DND-41 (cell line): Measurements from ENCODE around the gene FHIT.

Experiments
- ATAC-seq: fragments of 200-7000 bp; cut with Tn5 transposase; 3 replicates; pipeline ENCODE4 v1.9.1; 2021; ENCODE audit warnings: low read depth; ENCODE audit not compliant: insufficient read depth
- DNase-seq: peaks from one replicate; pipeline ENCODE4 v3.0.0-alpha.2; 2020
- H2AFZ ChIP-seq: 2 replicates; pipeline ENCODE4 v1.6.0; 2012; ENCODE audit warnings: low read depth, low read length
- H3K27ac ChIP-seq: 2 replicates; pipeline ENCODE4 v1.5.1; 2012; ENCODE audit warnings: low read length, inconsistent platforms
- H3K27me3 ChIP-seq: fragments of 200-600 bp; sonication (generic); 2 replicates; pipeline ENCODE4 v1.6.0; 2012; ENCODE audit warnings: low read length, mild to moderate bottlenecking, inconsistent platforms; ENCODE audit not compliant: insufficient read depth, poor library complexity
- H3K36me3 ChIP-seq: 2 replicates; pipeline ENCODE4 v1.5.1; 2012; ENCODE audit warnings: low read length, inconsistent platforms; ENCODE audit not compliant: insufficient read depth
- H3K4me1 ChIP-seq: 2 replicates; pipeline ENCODE4 v1.5.1; 2012; ENCODE audit warnings: mild to moderate bottlenecking, low read length; ENCODE audit not compliant: insufficient read depth
- H3K4me2 ChIP-seq: 2 replicates; pipeline ENCODE4 v1.6.0; 2012; ENCODE audit warnings: mild to moderate bottlenecking, moderate library complexity, low read length, inconsistent platforms; ENCODE audit not compliant: insufficient read depth
- H3K4me3 ChIP-seq, 2 experiments: fragments of 200-600 bp in 1 of 2; shearing (Covaris generic) in 1 of 2; 2 replicates each; pipeline ENCODE4 v1.5.1; 2012 to 2016; ENCODE audit warnings: inconsistent platforms in 2 of 2, low read length in 2 of 2, mild to moderate bottlenecking in 2 of 2, low read depth in 1 of 2, moderate library complexity in 1 of 2
- H3K79me2 ChIP-seq: 2 replicates; pipeline ENCODE4 v1.6.0; 2012; ENCODE audit warnings: low read length, inconsistent platforms; ENCODE audit not compliant: insufficient read depth
- H3K9ac ChIP-seq: 2 replicates; pipeline ENCODE4 v1.6.0; 2012; ENCODE audit warnings: low read depth, mild to moderate bottlenecking, inconsistent platforms, low read length, moderate library complexity
- H3K9me3 ChIP-seq: 2 replicates; pipeline ENCODE4 v1.5.1; 2012; ENCODE audit warnings: low read length, moderate library complexity, mild to moderate bottlenecking, inconsistent platforms; ENCODE audit not compliant: insufficient read depth, severe bottlenecking
- H4K20me1 ChIP-seq: 2 replicates; pipeline ENCODE4 v1.6.0; 2012; ENCODE audit warnings: low read length; ENCODE audit not compliant: insufficient read depth
- EZH2 ChIP-seq: IDR thresholded peaks from 3 replicates; pipeline ENCODE4 v1.6.1; 2012; ENCODE audit warnings: borderline replicate concordance, low read depth, mild to moderate bottlenecking, moderate library complexity, low read length, inconsistent platforms; ENCODE audit not compliant: severe bottlenecking
- TF ChIP-seq, protein P1 (sequence below): IDR thresholded peaks from 2 replicates; pipeline ENCODE4 v1.5.1; 2012; ENCODE audit warnings: borderline replicate concordance, low read length, moderate library complexity, mild to moderate bottlenecking; ENCODE audit not compliant: poor library complexity, severe bottlenecking; ENCODE audit errors: extremely low read depth

The FHIT gene

DNA sequence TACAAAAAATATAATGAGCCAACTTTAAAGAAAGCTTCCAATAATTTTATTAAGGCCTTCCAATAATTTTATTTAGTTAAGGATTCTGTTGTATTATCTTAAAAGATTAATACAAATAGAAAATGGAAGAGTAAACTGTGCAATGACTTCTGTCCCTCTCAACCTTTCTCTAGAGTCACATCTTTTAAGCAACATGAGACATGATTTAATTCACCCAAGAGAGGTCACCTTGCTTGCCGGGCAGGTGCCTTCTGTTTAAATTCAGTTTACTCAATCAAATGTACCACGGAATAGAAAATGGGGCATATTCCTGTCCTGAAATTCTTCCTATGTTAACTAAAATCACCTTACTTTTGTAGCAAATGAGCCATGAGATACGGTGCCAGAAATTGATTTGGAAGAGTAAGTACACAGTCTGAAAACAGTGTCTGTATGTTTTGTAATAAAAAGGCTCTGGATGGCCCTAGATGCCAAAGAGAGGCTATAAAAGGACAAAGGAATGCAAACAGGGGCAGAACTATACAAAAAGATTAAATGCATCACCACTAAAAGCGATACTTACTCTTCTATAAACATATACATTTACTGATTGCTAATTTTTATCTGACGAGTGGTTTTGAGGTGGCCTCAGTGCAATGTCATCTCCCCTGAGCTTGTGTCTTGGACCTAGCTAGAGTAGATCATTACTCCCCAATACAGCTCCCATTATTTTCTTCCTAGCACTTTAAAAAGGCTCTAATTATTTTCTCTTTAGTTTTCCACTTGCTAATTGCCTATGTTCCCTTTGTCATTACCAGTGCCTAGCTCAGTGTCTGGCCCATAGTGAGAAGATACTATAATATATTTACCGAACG lies 134.0 kb downstream of the FHIT start:
- TF ChIP-seq EZH2: no peak
- TF ChIP-seq, protein P1, sequence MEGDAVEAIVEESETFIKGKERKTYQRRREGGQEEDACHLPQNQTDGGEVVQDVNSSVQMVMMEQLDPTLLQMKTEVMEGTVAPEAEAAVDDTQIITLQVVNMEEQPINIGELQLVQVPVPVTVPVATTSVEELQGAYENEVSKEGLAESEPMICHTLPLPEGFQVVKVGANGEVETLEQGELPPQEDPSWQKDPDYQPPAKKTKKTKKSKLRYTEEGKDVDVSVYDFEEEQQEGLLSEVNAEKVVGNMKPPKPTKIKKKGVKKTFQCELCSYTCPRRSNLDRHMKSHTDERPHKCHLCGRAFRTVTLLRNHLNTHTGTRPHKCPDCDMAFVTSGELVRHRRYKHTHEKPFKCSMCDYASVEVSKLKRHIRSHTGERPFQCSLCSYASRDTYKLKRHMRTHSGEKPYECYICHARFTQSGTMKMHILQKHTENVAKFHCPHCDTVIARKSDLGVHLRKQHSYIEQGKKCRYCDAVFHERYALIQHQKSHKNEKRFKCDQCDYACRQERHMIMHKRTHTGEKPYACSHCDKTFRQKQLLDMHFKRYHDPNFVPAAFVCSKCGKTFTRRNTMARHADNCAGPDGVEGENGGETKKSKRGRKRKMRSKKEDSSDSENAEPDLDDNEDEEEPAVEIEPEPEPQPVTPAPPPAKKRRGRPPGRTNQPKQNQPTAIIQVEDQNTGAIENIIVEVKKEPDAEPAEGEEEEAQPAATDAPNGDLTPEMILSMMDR: no peak
- Histone ChIP-seq H3K4me1 (no peaks in the 10 kb centered on the region), H3K36me3 (no peaks in the 10 kb centered on the region), H3K27ac (no peak overlapping the region), H2AFZ (no peak overlapping the region), H3K79me2 (no peaks in the 10 kb centered on the region), H3K9me3 (no peaks in the 10 kb centered on the region), H3K27me3 (no peaks in the 10 kb centered on the region), H3K4me2 (no peak overlapping the region), H3K9ac (no peak overlapping the region), H3K4me3 (no peak overlapping the region), H4K20me1 (no peaks in the 10 kb centered on the region)
- no peak for ATAC-seq
- DNase-seq: no peak

DNA sequence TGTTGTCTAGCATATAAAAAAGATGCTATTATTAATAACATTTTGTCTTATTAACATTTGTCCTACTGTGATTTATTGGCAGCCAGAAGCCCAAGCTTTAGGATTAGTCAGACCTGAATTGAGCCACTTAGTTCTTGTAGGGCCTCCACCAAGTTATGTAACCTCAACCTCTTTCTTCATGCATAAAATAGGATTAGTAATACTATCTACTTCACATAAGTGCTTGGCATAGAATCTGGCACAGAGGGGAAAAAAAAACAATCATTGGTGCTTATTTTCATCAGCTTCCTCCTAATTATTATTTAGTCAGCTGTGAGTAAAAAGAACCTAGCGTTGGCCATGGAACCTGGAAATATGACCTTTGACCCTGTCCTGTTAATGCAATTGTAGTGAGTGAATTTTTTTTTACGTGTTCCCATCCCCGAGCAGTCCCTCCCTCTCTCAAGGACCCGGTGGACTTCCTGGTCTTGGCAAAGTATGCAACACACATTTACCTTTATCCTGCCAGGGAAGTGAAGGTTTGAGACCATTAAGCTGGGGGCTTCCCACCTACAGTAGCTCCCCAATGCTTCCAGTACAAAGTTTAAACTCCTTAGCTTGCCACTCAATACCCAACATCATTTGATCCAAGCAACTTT lies 136.8 kb downstream of the FHIT start:
- no peaks in the 10 kb centered on the region for H3K79me2 ChIP-seq
- no peaks in the 10 kb centered on the region for H3K4me1 ChIP-seq
- no peak overlapping the region for H3K27ac ChIP-seq
- H3K4me2 ChIP-seq: no peak overlapping the region
- no peak for TF ChIP-seq EZH2
- TF ChIP-seq, protein P1: no peak
- H2AFZ ChIP-seq: no peak overlapping the region
- no peaks in the 10 kb centered on the region for H4K20me1 ChIP-seq
- ATAC-seq (no peak), DNase-seq (no peak)
- H3K27me3 ChIP-seq: no peaks in the 10 kb centered on the region
- no peak overlapping the region for H3K9ac ChIP-seq
- no peak overlapping the region for H3K4me3 ChIP-seq
- no peaks in the 10 kb centered on the region for H3K36me3 ChIP-seq
- H3K9me3 ChIP-seq: no peaks in the 10 kb centered on the region

DNA sequence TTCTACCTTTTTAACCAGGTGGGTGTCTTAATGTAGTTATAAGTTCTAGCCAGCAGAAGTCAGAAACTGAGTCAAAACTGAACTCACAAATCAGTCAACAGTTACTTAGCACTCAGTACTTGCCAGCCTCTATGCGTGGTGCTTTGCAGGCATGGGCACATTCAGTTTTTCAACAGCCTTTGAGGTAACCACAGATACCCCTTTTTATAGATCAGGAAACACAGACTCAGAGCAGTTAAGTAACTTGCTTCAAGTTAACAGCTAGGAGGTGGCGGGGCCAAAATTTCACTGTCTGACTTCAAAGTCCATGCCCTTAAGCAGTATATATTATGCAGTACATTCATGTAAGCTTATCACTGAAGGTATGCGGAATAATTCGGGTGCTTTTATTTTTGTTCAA lies 139.4 kb downstream of the FHIT start:
- TF ChIP-seq, protein P1: no peak
- TF ChIP-seq EZH2: no peak
- Histone ChIP-seq H3K9me3 (no peaks in the 10 kb centered on the region), H3K9ac (no peak overlapping the region), H3K27me3 (no peaks in the 10 kb centered on the region), H3K4me2 (no peak overlapping the region), H3K79me2 (no peaks in the 10 kb centered on the region), H3K4me3 (no peak overlapping the region), H3K4me1 (no peaks in the 10 kb centered on the region), H2AFZ (no peak overlapping the region), H3K36me3 (no peaks in the 10 kb centered on the region), H4K20me1 (no peaks in the 10 kb centered on the region), H3K27ac (no peak overlapping the region)
- ATAC-seq (no peak), DNase-seq (no peak)
